HEK293 (cell line): Measurements from ENCODE around the gene ZNF334.

Experiments used
- KLF7 ChIP-seq: fragments of 450-650 bp; formaldehyde crosslinking; IDR thresholded peaks from 2 replicates; pipeline ENCODE4 v1.5.1; 2016; ENCODE audit warnings: missing biosample characterization, missing genetic modification characterization, borderline replicate concordance
- ZFP41 ChIP-seq: fragments of 450-650 bp; formaldehyde crosslinking; IDR thresholded peaks from 2 replicates; pipeline ENCODE4 v1.5.1; 2016; ENCODE audit warnings: missing biosample characterization, missing genetic modification characterization, borderline replicate concordance
- ZNF140 ChIP-seq: fragments of 450-650 bp; formaldehyde crosslinking; IDR thresholded peaks from 2 replicates; pipeline ENCODE4 v1.5.1; 2016; ENCODE audit warnings: missing biosample characterization, missing genetic modification characterization
- ZNF416 ChIP-seq: fragments of 450-650 bp; formaldehyde crosslinking; IDR thresholded peaks from 2 replicates; pipeline ENCODE4 v1.5.1; 2016; ENCODE audit warnings: missing biosample characterization, missing genetic modification characterization
- ZNF501 ChIP-seq: fragments of 450-650 bp; formaldehyde crosslinking; IDR thresholded peaks from 2 replicates; pipeline ENCODE4 v1.5.1; 2016; ENCODE audit warnings: missing biosample characterization, missing genetic modification characterization
- ZNF600 ChIP-seq: fragments of 450-650 bp; formaldehyde crosslinking; IDR thresholded peaks from 2 replicates; pipeline ENCODE4 v1.5.1; 2016; ENCODE audit warnings: missing biosample characterization, missing genetic modification characterization
- ZNF610 ChIP-seq: fragments of 450-650 bp; formaldehyde crosslinking; IDR thresholded peaks from 2 replicates; pipeline ENCODE4 v1.5.1; 2016; ENCODE audit warnings: missing biosample characterization, missing genetic modification characterization, borderline replicate concordance
- ZNF664 ChIP-seq: fragments of 450-650 bp; formaldehyde crosslinking; IDR thresholded peaks from 2 replicates; pipeline ENCODE4 v1.5.1; 2016; ENCODE audit warnings: missing biosample characterization, missing genetic modification characterization
- ZSCAN16 ChIP-seq: fragments of 450-650 bp; formaldehyde crosslinking; IDR thresholded peaks from 2 replicates; pipeline ENCODE4 v1.5.1; 2016; ENCODE audit warnings: missing biosample characterization, missing genetic modification characterization
- TF ChIP-seq, protein P1 (sequence below): fragments of 450-650 bp; formaldehyde crosslinking; IDR thresholded peaks from 2 replicates; pipeline ENCODE4 v1.5.1; 2016; ENCODE audit warnings: missing biosample characterization, missing genetic modification characterization
- TF ChIP-seq, protein P2 (sequence below): fragments of 450-650 bp; formaldehyde crosslinking; IDR thresholded peaks from 2 replicates; pipeline ENCODE4 v1.5.1; 2016; ENCODE audit warnings: missing biosample characterization, missing genetic modification characterization
- TF ChIP-seq, protein P3 (sequence below): fragments of 450-650 bp; formaldehyde crosslinking; IDR thresholded peaks from 2 replicates; pipeline ENCODE4 v1.5.1; 2016; ENCODE audit warnings: missing biosample characterization, missing genetic modification characterization

DNA sequence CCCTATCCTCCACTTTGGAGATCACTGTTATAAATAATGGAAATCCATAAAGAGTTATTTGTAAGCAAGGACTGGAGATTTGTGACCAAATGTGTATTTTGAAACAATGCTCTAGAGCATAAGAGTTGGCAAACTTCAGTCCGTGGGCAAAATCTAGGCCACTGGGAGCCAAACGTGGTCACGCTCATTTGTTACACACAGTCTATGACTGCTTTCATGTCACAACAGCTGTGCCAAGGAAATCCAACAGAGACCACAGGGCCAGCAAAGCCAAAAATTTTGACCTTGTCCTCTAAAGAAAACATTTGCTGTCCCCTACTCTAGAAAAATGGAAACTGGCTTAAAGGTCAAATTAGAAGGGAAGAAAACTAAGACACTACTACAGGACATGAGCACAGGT lies 7.9 kb downstream of the ZNF334 start:
- TF ChIP-seq, protein P1, sequence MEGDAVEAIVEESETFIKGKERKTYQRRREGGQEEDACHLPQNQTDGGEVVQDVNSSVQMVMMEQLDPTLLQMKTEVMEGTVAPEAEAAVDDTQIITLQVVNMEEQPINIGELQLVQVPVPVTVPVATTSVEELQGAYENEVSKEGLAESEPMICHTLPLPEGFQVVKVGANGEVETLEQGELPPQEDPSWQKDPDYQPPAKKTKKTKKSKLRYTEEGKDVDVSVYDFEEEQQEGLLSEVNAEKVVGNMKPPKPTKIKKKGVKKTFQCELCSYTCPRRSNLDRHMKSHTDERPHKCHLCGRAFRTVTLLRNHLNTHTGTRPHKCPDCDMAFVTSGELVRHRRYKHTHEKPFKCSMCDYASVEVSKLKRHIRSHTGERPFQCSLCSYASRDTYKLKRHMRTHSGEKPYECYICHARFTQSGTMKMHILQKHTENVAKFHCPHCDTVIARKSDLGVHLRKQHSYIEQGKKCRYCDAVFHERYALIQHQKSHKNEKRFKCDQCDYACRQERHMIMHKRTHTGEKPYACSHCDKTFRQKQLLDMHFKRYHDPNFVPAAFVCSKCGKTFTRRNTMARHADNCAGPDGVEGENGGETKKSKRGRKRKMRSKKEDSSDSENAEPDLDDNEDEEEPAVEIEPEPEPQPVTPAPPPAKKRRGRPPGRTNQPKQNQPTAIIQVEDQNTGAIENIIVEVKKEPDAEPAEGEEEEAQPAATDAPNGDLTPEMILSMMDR (tag by site-specific recombination), result no peak
- TF ChIP-seq ZNF140 (tag by site-specific recombination) (no peak), ZNF600 (tag by site-specific recombination) (no peak), ZSCAN16 (tag by site-specific recombination) (no peak), ZNF501 (tag by site-specific recombination) (no peak), ZNF610 (tag by site-specific recombination) (no peak), ZNF416 (no peak), KLF7 (tag by site-specific recombination) (no peak), ZFP41 (tag by site-specific recombination) (no peak), ZNF664 (no peak)
- TF ChIP-seq, protein P2, sequence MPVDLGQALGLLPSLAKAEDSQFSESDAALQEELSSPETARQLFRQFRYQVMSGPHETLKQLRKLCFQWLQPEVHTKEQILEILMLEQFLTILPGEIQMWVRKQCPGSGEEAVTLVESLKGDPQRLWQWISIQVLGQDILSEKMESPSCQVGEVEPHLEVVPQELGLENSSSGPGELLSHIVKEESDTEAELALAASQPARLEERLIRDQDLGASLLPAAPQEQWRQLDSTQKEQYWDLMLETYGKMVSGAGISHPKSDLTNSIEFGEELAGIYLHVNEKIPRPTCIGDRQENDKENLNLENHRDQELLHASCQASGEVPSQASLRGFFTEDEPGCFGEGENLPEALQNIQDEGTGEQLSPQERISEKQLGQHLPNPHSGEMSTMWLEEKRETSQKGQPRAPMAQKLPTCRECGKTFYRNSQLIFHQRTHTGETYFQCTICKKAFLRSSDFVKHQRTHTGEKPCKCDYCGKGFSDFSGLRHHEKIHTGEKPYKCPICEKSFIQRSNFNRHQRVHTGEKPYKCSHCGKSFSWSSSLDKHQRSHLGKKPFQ, result no peak
- TF ChIP-seq, protein P3, sequence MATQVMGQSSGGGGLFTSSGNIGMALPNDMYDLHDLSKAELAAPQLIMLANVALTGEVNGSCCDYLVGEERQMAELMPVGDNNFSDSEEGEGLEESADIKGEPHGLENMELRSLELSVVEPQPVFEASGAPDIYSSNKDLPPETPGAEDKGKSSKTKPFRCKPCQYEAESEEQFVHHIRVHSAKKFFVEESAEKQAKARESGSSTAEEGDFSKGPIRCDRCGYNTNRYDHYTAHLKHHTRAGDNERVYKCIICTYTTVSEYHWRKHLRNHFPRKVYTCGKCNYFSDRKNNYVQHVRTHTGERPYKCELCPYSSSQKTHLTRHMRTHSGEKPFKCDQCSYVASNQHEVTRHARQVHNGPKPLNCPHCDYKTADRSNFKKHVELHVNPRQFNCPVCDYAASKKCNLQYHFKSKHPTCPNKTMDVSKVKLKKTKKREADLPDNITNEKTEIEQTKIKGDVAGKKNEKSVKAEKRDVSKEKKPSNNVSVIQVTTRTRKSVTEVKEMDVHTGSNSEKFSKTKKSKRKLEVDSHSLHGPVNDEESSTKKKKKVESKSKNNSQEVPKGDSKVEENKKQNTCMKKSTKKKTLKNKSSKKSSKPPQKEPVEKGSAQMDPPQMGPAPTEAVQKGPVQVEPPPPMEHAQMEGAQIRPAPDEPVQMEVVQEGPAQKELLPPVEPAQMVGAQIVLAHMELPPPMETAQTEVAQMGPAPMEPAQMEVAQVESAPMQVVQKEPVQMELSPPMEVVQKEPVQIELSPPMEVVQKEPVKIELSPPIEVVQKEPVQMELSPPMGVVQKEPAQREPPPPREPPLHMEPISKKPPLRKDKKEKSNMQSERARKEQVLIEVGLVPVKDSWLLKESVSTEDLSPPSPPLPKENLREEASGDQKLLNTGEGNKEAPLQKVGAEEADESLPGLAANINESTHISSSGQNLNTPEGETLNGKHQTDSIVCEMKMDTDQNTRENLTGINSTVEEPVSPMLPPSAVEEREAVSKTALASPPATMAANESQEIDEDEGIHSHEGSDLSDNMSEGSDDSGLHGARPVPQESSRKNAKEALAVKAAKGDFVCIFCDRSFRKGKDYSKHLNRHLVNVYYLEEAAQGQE (tag by site-specific recombination), result no peak
